ENCODE results near the gene CPZ. TPM values are rescaled to one million over a fixed set of nuclear protein-coding genes. Genes with fewer than 3 reads are reported as not detected.

The CPZ gene
- total RNA-seq, 1 donor from 2014 or later: 0.67 TPM

GRCh38 chr4:8581094-8581861 is 11.3 kb upstream of the CPZ start:
- no peak for TF ChIP-seq CTCF (IDR thresholded peaks at IDR 0.05; ENCODE audit: insufficient read depth, low read length, poor library complexity, severe bottlenecking)
- Histone ChIP-seq H3K4me3 (ENCODE audit: low read depth, low read length) (no peak overlapping the region), H3K36me3 (ENCODE audit: control insufficient read depth, insufficient read depth, low read length) (no peaks in the 10 kb centered on the region), H3K27me3 (ENCODE audit: control insufficient read depth, insufficient read depth, low read length) (peaks cover 57% of the 10 kb centered on the region)
- DNase-seq (ENCODE audit: low read depth): no peak

GRCh38 chr4:8582016-8582415 is 10.5 kb upstream of the CPZ start:
- Histone ChIP-seq H3K36me3 (ENCODE audit: control insufficient read depth, insufficient read depth, low read length) (no peaks in the 10 kb centered on the region), H3K27me3 (ENCODE audit: control insufficient read depth, insufficient read depth, low read length) (peaks cover 64% of the 10 kb centered on the region), H3K4me3 (ENCODE audit: low read depth, low read length) (no peak overlapping the region)
- no peak for TF ChIP-seq CTCF (IDR thresholded peaks at IDR 0.05; ENCODE audit: insufficient read depth, low read length, poor library complexity, severe bottlenecking)
- no peak for DNase-seq (ENCODE audit: low read depth)

GRCh38 chr4:8582436-8582835 is 10.1 kb upstream of the CPZ start:
- peaks cover 67% of the 10 kb centered on the region for H3K27me3 ChIP-seq (ENCODE audit: control insufficient read depth, insufficient read depth, low read length)
- no peaks in the 10 kb centered on the region for H3K36me3 ChIP-seq (ENCODE audit: control insufficient read depth, insufficient read depth, low read length)
- no peak for TF ChIP-seq CTCF (IDR thresholded peaks at IDR 0.05; ENCODE audit: insufficient read depth, low read length, poor library complexity, severe bottlenecking)
- no peak for DNase-seq (ENCODE audit: low read depth)
- H3K4me3 ChIP-seq (ENCODE audit: low read depth, low read length): no peak overlapping the region

GRCh38 chr4:8582941-8583654 is 9.5 kb upstream of the CPZ start:
- TF ChIP-seq CTCF (IDR thresholded peaks at IDR 0.05; ENCODE audit: insufficient read depth, low read length, poor library complexity, severe bottlenecking): no peak
- no peak for DNase-seq (ENCODE audit: low read depth)
- H3K27me3 ChIP-seq (ENCODE audit: control insufficient read depth, insufficient read depth, low read length): peaks cover 68% of the 10 kb centered on the region

GRCh38 chr4:8583655-8584025 is 8.9 kb upstream of the CPZ start:
- H3K36me3 ChIP-seq (ENCODE audit: control insufficient read depth, insufficient read depth, low read length): no peaks in the 10 kb centered on the region

More at GRCh38 chr4:8582941-8583654, 9.5 kb upstream of the CPZ start:
- Histone ChIP-seq H3K4me3 (ENCODE audit: low read depth, low read length) (no peak overlapping the region), H3K36me3 (ENCODE audit: control insufficient read depth, insufficient read depth, low read length) (no peaks in the 10 kb centered on the region)

More at GRCh38 chr4:8583655-8584025, 8.9 kb upstream of the CPZ start:
- TF ChIP-seq CTCF (IDR thresholded peaks at IDR 0.05; ENCODE audit: insufficient read depth, low read length, poor library complexity, severe bottlenecking): no peak
- Histone ChIP-seq H3K27me3 (ENCODE audit: control insufficient read depth, insufficient read depth, low read length) (peaks cover 71% of the 10 kb centered on the region), H3K4me3 (ENCODE audit: low read depth, low read length) (no peak overlapping the region)
- DNase-seq (ENCODE audit: low read depth): no peak
